ENCODE measurements around the gene DLG2.

Gene DLG2

DNA sequence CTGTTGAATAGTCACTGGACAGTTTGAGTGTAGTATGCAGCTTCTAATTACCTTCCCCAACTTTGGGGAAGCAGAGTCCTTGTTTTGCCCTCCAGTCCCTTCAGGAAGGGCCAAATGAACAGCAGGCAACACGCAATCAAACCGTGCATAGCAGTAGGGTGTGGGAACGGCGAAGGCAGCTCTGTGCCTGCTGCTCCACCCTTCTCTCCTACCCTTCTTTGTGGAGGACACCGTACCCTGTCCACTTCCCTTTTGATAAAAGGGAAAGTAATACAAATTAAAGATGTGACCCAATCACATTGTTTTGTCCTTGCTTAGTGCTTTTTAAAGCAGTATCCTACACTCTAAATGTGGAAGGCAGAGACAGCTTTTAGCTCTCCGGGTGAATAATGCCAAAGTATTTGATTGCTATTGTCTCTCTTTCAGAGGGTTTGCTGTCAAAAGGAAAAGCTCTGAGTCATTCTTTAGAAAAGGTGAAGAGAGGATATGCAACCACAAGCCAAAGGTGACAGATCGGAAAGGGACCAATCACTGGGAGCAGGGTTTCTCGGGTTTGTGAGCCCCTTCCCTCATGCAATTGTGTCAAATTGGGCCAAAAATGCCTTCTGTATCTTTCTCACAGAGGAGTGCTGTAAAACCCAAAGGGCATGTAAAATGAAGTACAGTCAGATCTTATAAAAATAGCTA, 1933.7 kb downstream of the DLG2 start:
- Histone ChIP-seq H3K27ac (ENCODE audit: insufficient read depth, low read length, poor library complexity, severe bottlenecking) (no peak overlapping the region), H3K4me3 (ENCODE audit: insufficient read depth, low read depth, low read length, poor library complexity, severe bottlenecking) (no peak overlapping the region), H3K9me3 (ENCODE audit: control insufficient read depth, low read length) (no peaks in the 10 kb centered on the region), H3K36me3 (ENCODE audit: control insufficient read depth, insufficient read depth, low read length) (no peaks in the 10 kb centered on the region), H3K27me3 (replicated peaks; ENCODE audit: control insufficient read depth, insufficient read depth, low read length, poor library complexity, severe bottlenecking) (no peaks in the 10 kb centered on the region), H3K4me1 (ENCODE audit: control insufficient read depth, insufficient read depth, low read length, poor library complexity, severe bottlenecking) (no peaks in the 10 kb centered on the region)
- DNase-seq = no peak

DNA sequence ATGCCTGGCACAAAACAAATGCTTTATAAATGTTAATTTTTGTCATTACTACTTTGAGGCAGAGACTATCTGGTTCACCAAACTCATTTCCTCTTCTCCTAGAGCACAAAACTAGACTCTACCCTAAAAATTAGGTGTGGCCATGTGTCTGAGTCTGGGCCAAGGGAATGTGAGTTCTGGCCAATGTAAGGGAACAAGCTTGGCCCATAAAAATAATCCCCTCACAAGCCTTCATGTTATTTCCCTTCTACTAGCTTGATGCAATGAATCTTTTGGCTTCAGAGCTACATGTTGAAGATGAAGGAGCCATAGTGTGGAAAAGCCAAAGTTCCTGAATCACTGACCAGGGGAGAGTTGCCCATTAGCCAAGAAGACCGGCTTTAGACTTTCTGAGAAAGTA, 1934.5 kb downstream of the DLG2 start:
- H3K4me1 ChIP-seq (ENCODE audit: control insufficient read depth, insufficient read depth, low read length, poor library complexity, severe bottlenecking) = no peaks in the 10 kb centered on the region
- no peaks in the 10 kb centered on the region for H3K36me3 ChIP-seq (ENCODE audit: control insufficient read depth, insufficient read depth, low read length)
- H3K27ac ChIP-seq (ENCODE audit: insufficient read depth, low read length, poor library complexity, severe bottlenecking) = no peak overlapping the region
- no peaks in the 10 kb centered on the region for H3K9me3 ChIP-seq (ENCODE audit: control insufficient read depth, low read length)
- DNase-seq = no peak
- no peaks in the 10 kb centered on the region for H3K27me3 ChIP-seq (replicated peaks; ENCODE audit: control insufficient read depth, insufficient read depth, low read length, poor library complexity, severe bottlenecking)
- no peak overlapping the region for H3K4me3 ChIP-seq (ENCODE audit: insufficient read depth, low read depth, low read length, poor library complexity, severe bottlenecking)

DNA sequence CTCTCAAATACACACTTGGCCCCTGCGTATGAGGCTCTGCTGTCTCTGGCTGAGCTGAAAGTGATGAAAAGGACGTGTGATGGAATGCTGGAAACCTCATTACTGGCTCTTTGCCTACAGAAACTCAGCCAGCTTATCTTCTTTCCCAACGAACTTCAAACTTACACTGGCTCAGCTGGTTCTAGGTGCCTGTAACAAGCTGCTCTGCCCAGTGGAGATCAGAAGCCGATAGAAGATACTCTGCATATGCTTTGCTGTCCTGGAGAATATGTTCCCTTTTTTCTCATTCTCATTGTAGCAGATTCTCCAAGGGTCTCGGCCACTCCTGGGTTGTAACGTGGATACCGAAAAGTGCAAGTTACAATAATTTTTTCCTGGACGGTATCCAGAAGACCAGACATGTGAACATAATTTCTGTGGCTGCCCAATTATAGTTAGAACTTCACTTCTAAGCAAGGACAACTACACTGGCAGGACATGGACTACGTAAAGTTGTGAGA, 1935.6 kb downstream of the DLG2 start:
- no peak overlapping the region for H3K27ac ChIP-seq (ENCODE audit: insufficient read depth, low read length, poor library complexity, severe bottlenecking)
- H3K27me3 ChIP-seq (replicated peaks; ENCODE audit: control insufficient read depth, insufficient read depth, low read length, poor library complexity, severe bottlenecking) = no peaks in the 10 kb centered on the region
- no peak overlapping the region for H3K4me3 ChIP-seq (ENCODE audit: insufficient read depth, low read depth, low read length, poor library complexity, severe bottlenecking)
- H3K9me3 ChIP-seq (ENCODE audit: control insufficient read depth, low read length) = no peaks in the 10 kb centered on the region
- H3K4me1 ChIP-seq (ENCODE audit: control insufficient read depth, insufficient read depth, low read length, poor library complexity, severe bottlenecking) = no peaks in the 10 kb centered on the region
- H3K36me3 ChIP-seq (ENCODE audit: control insufficient read depth, insufficient read depth, low read length) = no peaks in the 10 kb centered on the region
- no peak for DNase-seq

DNA sequence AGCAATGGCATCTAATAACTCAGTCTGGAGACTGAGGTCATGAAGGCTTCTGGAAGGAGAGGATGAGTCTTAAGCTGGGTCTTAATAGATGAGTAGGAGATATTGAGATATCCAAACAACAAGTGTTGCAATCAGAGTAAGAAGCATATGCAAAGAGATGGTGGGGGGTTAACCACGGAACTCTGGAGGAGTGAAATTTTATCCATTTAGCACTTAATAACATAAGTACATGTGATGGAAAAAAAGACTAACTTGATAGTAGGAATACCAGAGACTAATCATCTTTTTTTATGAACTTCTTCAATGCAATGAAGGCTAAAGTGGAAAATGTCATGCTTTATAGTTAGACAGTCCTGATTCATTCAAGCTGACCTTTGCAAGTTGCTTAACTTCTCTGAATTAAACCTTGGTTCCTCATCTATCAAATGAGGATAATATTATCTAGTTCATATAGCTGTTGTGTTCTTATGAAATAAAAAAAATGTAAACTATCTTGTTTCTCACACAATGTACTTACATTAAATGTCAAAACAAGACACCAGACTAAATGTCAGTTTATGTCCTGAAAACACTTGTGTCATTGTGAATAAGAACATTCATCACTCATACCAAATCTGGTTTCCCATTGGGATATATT, 1937.9 kb downstream of the DLG2 start:
- Histone ChIP-seq H3K27me3 (replicated peaks; ENCODE audit: control insufficient read depth, insufficient read depth, low read length, poor library complexity, severe bottlenecking) (no peaks in the 10 kb centered on the region), H3K36me3 (ENCODE audit: control insufficient read depth, insufficient read depth, low read length) (no peaks in the 10 kb centered on the region), H3K27ac (ENCODE audit: insufficient read depth, low read length, poor library complexity, severe bottlenecking) (no peak overlapping the region), H3K4me3 (ENCODE audit: insufficient read depth, low read depth, low read length, poor library complexity, severe bottlenecking) (no peak overlapping the region), H3K4me1 (ENCODE audit: control insufficient read depth, insufficient read depth, low read length, poor library complexity, severe bottlenecking) (no peaks in the 10 kb centered on the region), H3K9me3 (ENCODE audit: control insufficient read depth, low read length) (no peaks in the 10 kb centered on the region)
- DNase-seq = no peak

- Histone ChIP-seq H3K27me3 (replicated peaks; ENCODE audit: control insufficient read depth, insufficient read depth, low read length, poor library complexity, severe bottlenecking) (no peaks in the 10 kb centered on the region), H3K4me3 (ENCODE audit: insufficient read depth, low read depth, low read length, poor library complexity, severe bottlenecking) (no peak overlapping the region), H3K36me3 (ENCODE audit: control insufficient read depth, insufficient read depth, low read length) (no peaks in the 10 kb centered on the region), H3K9me3 (ENCODE audit: control insufficient read depth, low read length) (no peaks in the 10 kb centered on the region), H3K27ac (ENCODE audit: insufficient read depth, low read length, poor library complexity, severe bottlenecking) (no peak overlapping the region), H3K4me1 (ENCODE audit: control insufficient read depth, insufficient read depth, low read length, poor library complexity, severe bottlenecking) (no peaks in the 10 kb centered on the region)
- DNase-seq = no peak
Observed at GRCh38 chr11:83687787-83688186, 1939.4 kb downstream of the DLG2 start.

DNA sequence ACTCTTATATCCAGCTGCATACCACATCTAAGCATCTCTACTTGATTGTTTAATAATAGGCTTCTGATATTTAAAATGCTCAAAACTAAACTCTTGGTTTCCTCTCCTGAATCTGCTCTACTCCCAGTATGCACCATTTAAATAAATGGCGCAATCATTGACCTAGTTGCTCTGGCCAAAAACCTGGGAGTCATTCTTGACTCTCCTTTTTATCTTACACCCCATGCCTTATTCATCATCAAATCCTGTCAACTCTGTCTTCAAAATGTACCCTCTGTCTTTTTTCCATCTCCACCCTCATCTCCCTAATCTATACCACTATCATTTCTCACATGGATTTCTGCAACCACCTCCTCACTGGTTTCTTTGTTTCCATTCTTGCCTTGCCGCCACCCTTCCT, 1941.4 kb downstream of the DLG2 start:
- DNase-seq = no peak

GRCh38 chr11:83684071-83684470, 1943.1 kb downstream of the DLG2 start:
- no peak overlapping the region for H3K4me3 ChIP-seq (ENCODE audit: insufficient read depth, low read depth, low read length, poor library complexity, severe bottlenecking)
- no peaks in the 10 kb centered on the region for H3K27me3 ChIP-seq (replicated peaks; ENCODE audit: control insufficient read depth, insufficient read depth, low read length, poor library complexity, severe bottlenecking)
- no peak overlapping the region for H3K27ac ChIP-seq (ENCODE audit: insufficient read depth, low read length, poor library complexity, severe bottlenecking)

More for the DNA sequence above, 1941.4 kb downstream of the DLG2 start:
- H3K4me1 ChIP-seq (ENCODE audit: control insufficient read depth, insufficient read depth, low read length, poor library complexity, severe bottlenecking) = no peaks in the 10 kb centered on the region
- H3K27ac ChIP-seq (ENCODE audit: insufficient read depth, low read length, poor library complexity, severe bottlenecking) = no peak overlapping the region
- no peaks in the 10 kb centered on the region for H3K27me3 ChIP-seq (replicated peaks; ENCODE audit: control insufficient read depth, insufficient read depth, low read length, poor library complexity, severe bottlenecking)
- H3K4me3 ChIP-seq (ENCODE audit: insufficient read depth, low read depth, low read length, poor library complexity, severe bottlenecking) = no peak overlapping the region
- no peaks in the 10 kb centered on the region for H3K9me3 ChIP-seq (ENCODE audit: control insufficient read depth, low read length)
- H3K36me3 ChIP-seq (ENCODE audit: control insufficient read depth, insufficient read depth, low read length) = no peaks in the 10 kb centered on the region

GRCh38 chr11:83682611-83682973, 1944.6 kb downstream of the DLG2 start:
- Histone ChIP-seq H3K27ac (ENCODE audit: insufficient read depth, low read length, poor library complexity, severe bottlenecking) (no peak overlapping the region), H3K27me3 (replicated peaks; ENCODE audit: control insufficient read depth, insufficient read depth, low read length, poor library complexity, severe bottlenecking) (no peaks in the 10 kb centered on the region), H3K4me1 (ENCODE audit: control insufficient read depth, insufficient read depth, low read length, poor library complexity, severe bottlenecking) (no peaks in the 10 kb centered on the region), H3K4me3 (ENCODE audit: insufficient read depth, low read depth, low read length, poor library complexity, severe bottlenecking) (no peak overlapping the region), H3K9me3 (ENCODE audit: control insufficient read depth, low read length) (no peaks in the 10 kb centered on the region), H3K36me3 (ENCODE audit: control insufficient read depth, insufficient read depth, low read length) (no peaks in the 10 kb centered on the region)
- DNase-seq = no peak

More at GRCh38 chr11:83684071-83684470, 1943.1 kb downstream of the DLG2 start:
- no peaks in the 10 kb centered on the region for H3K36me3 ChIP-seq (ENCODE audit: control insufficient read depth, insufficient read depth, low read length)
- no peaks in the 10 kb centered on the region for H3K9me3 ChIP-seq (ENCODE audit: control insufficient read depth, low read length)
- H3K4me1 ChIP-seq (ENCODE audit: control insufficient read depth, insufficient read depth, low read length, poor library complexity, severe bottlenecking) = no peaks in the 10 kb centered on the region
- no peak for DNase-seq

- H3K4me3 ChIP-seq (ENCODE audit: insufficient read depth, low read depth, low read length, poor library complexity, severe bottlenecking) = no peak overlapping the region
- DNase-seq = no peak
Observed at GRCh38 chr11:83681906-83682610, 1945.1 kb downstream of the DLG2 start.

More at GRCh38 chr11:83681906-83682610, 1945.1 kb downstream of the DLG2 start:
- Histone ChIP-seq H3K4me1 (ENCODE audit: control insufficient read depth, insufficient read depth, low read length, poor library complexity, severe bottlenecking) (no peaks in the 10 kb centered on the region), H3K36me3 (ENCODE audit: control insufficient read depth, insufficient read depth, low read length) (no peaks in the 10 kb centered on the region), H3K27ac (ENCODE audit: insufficient read depth, low read length, poor library complexity, severe bottlenecking) (no peak overlapping the region), H3K9me3 (ENCODE audit: control insufficient read depth, low read length) (no peaks in the 10 kb centered on the region), H3K27me3 (replicated peaks; ENCODE audit: control insufficient read depth, insufficient read depth, low read length, poor library complexity, severe bottlenecking) (no peaks in the 10 kb centered on the region)

Measured in effector memory CD4-positive, alpha-beta T cell (primary cell).